ENCODE data around the gene CCDC92B.

CCDC92B gene

GRCh38 chr17:2723997-2724783 lies 25.3 kb downstream of the CCDC92B start:
- Histone ChIP-seq H3K27ac (no peak overlapping the region), H3K27me3 (replicated peaks) (peaks cover 22% of the 10 kb centered on the region), H3K4me3 (ENCODE audit: low read depth, low read length) (no peak overlapping the region), H3K36me3 (replicated peaks) (no peaks in the 10 kb centered on the region)
- in situ Hi-C loops (cut with HindIII; ENCODE audit: low pct_ligation_motif_present, low sequenced_read_pairs) = no loop called here
- no peak for DNase-seq
- TF ChIP-seq CTCF (IDR thresholded peaks at IDR 0.05; ENCODE audit: low read depth, low read length, missing control alignments) = no peak

- TF ChIP-seq CTCF (IDR thresholded peaks at IDR 0.05; ENCODE audit: low read depth, low read length, missing control alignments) = no peak
- H3K4me3 ChIP-seq (ENCODE audit: low read depth, low read length) = no peak overlapping the region
- H3K36me3 ChIP-seq (replicated peaks) = no peaks in the 10 kb centered on the region
- H3K27ac ChIP-seq = no peak overlapping the region
- DNase-seq = no peak
- in situ Hi-C loops (cut with HindIII; ENCODE audit: low pct_ligation_motif_present, low sequenced_read_pairs) = no loop called here
- peaks cover 22% of the 10 kb centered on the region for H3K27me3 ChIP-seq (replicated peaks)
Observed at GRCh38 chr17:2723505-2723996, 25.9 kb downstream of the CCDC92B start.

- no peak for DNase-seq
- in situ Hi-C loops (cut with HindIII; ENCODE audit: low pct_ligation_motif_present, low sequenced_read_pairs) = no loop called here
- H3K36me3 ChIP-seq (replicated peaks) = no peaks in the 10 kb centered on the region
- TF ChIP-seq CTCF (IDR thresholded peaks at IDR 0.05; ENCODE audit: low read depth, low read length, missing control alignments) = no peak
- no peak overlapping the region for H3K4me3 ChIP-seq (ENCODE audit: low read depth, low read length)
- H3K27me3 ChIP-seq (replicated peaks) = peaks cover 22% of the 10 kb centered on the region
- no peak overlapping the region for H3K27ac ChIP-seq
Observed at GRCh38 chr17:2722611-2723010, 26.8 kb downstream of the CCDC92B start.

GRCh38 chr17:2721603-2722002 lies 27.8 kb downstream of the CCDC92B start:
- no peak for DNase-seq
- in situ Hi-C loops (cut with HindIII; ENCODE audit: low pct_ligation_motif_present, low sequenced_read_pairs) = no loop called here
- H3K4me3 ChIP-seq (ENCODE audit: low read depth, low read length) = no peak overlapping the region
- H3K36me3 ChIP-seq (replicated peaks) = no peaks in the 10 kb centered on the region
- peaks cover 22% of the 10 kb centered on the region for H3K27me3 ChIP-seq (replicated peaks)
- no peak overlapping the region for H3K27ac ChIP-seq
- TF ChIP-seq CTCF (IDR thresholded peaks at IDR 0.05; ENCODE audit: low read depth, low read length, missing control alignments) = no peak

- Histone ChIP-seq H3K27me3 (replicated peaks) (peaks cover 15% of the 10 kb centered on the region), H3K27ac (no peak overlapping the region), H3K36me3 (replicated peaks) (no peaks in the 10 kb centered on the region), H3K4me3 (ENCODE audit: low read depth, low read length) (no peak overlapping the region)
- in situ Hi-C loops (cut with HindIII; ENCODE audit: low pct_ligation_motif_present, low sequenced_read_pairs) = no loop called here
- no peak for TF ChIP-seq CTCF (IDR thresholded peaks at IDR 0.05; ENCODE audit: low read depth, low read length, missing control alignments)
- DNase-seq = no peak
Observed at GRCh38 chr17:2719861-2720260, 29.6 kb downstream of the CCDC92B start.

Measured in brain microvascular endothelial cell (primary cell).